Ectodermal cell (in vitro differentiated cells): ENCODE results near the gene L1CAM.
A peak's percentile ranks its signal among the peaks of the same experiment; 100 is the strongest.

Source experiments
- H3K27ac ChIP-seq: 2 replicates; pipeline ENCODE4 v1.7.0; 2013; ENCODE audit warnings: mild to moderate bottlenecking, low read depth, low read length; ENCODE audit not compliant: insufficient read depth, poor library complexity, severe bottlenecking
- H3K27me3 ChIP-seq: 2 replicates; pipeline ENCODE4 v1.7.0; 2013; ENCODE audit warnings: mild to moderate bottlenecking, low read length; ENCODE audit not compliant: insufficient read depth, control insufficient read depth, poor library complexity, severe bottlenecking
- H3K36me3 ChIP-seq: one replicate; pipeline ENCODE4 v1.7.0; 2013; ENCODE audit warnings: low read length; ENCODE audit not compliant: control insufficient read depth, insufficient read depth
- H3K4me1 ChIP-seq: one replicate; pipeline ENCODE4 v1.7.0; 2013; ENCODE audit warnings: low read length; ENCODE audit not compliant: control insufficient read depth, insufficient read depth
- H3K4me3 ChIP-seq: 2 replicates; pipeline ENCODE4 v1.7.0; 2013; ENCODE audit warnings: low read depth, low read length, control low read depth; ENCODE audit not compliant: insufficient read depth
- H3K9me3 ChIP-seq: 2 replicates; pipeline ENCODE4 v1.7.0; 2013; ENCODE audit warnings: mild to moderate bottlenecking, low read length, moderate library complexity; ENCODE audit not compliant: control insufficient read depth
- WGBS, 2 experiments: methylation state at CpG; one replicate each; pipeline ENCODE4 v1.1.7; 2013; ENCODE audit warnings: missing lambda C conversion rate in 2 of 2; 5-methylcytosine and 5-hydroxymethylcytosine counted together

The L1CAM gene

GRCh38 chrX:153903238-153903980 lies 17.4 kb upstream of the L1CAM start:
- Histone ChIP-seq H3K4me1 (no peaks in the 10 kb centered on the region), H3K36me3 (no peaks in the 10 kb centered on the region), H3K27me3 (no peaks in the 10 kb centered on the region), H3K4me3 (no peak overlapping the region), H3K9me3 (no peaks in the 10 kb centered on the region), H3K27ac (no peak overlapping the region)
- 83 to 86% methylated on average over 18 of the region's 18 CpGs for WGBS, 2 experiments

GRCh38 chrX:153902385-153902784 lies 16.4 kb upstream of the L1CAM start:
- Histone ChIP-seq H3K9me3 (no peaks in the 10 kb centered on the region), H3K27me3 (no peaks in the 10 kb centered on the region), H3K36me3 (no peaks in the 10 kb centered on the region), H3K4me1 (no peaks in the 10 kb centered on the region), H3K27ac (no peak overlapping the region), H3K4me3 (no peak overlapping the region)
- WGBS, 2 experiments, result 87 to 89% methylated on average over 10 of the region's 10 CpGs

GRCh38 chrX:153901753-153902140 lies 15.8 kb upstream of the L1CAM start:
- no peaks in the 10 kb centered on the region for H3K4me1 ChIP-seq
- H3K27ac ChIP-seq, result no peak overlapping the region
- H3K36me3 ChIP-seq, result no peaks in the 10 kb centered on the region
- no peaks in the 10 kb centered on the region for H3K9me3 ChIP-seq
- no peak overlapping the region for H3K4me3 ChIP-seq
- H3K27me3 ChIP-seq, result no peaks in the 10 kb centered on the region
- 72 to 75% methylated on average over 8 of the region's 8 CpGs for WGBS, 2 experiments

- 62 to 64% methylated on average over 26 of the region's 26 CpGs for WGBS, 2 experiments
- H3K27me3 ChIP-seq, result no peaks in the 10 kb centered on the region
- H3K4me1 ChIP-seq, result no peaks in the 10 kb centered on the region
- H3K36me3 ChIP-seq, result no peaks in the 10 kb centered on the region
- no peak overlapping the region for H3K27ac ChIP-seq
- no peaks in the 10 kb centered on the region for H3K9me3 ChIP-seq
- H3K4me3 ChIP-seq, result no peak overlapping the region
These were observed 15.1 kb upstream of the L1CAM start for GRCh38 chrX:153900831-153901752.

- no peaks in the 10 kb centered on the region for H3K36me3 ChIP-seq
- H3K4me3 ChIP-seq, result no peak overlapping the region
- H3K4me1 ChIP-seq, result no peaks in the 10 kb centered on the region
- no peaks in the 10 kb centered on the region for H3K27me3 ChIP-seq
- H3K27ac ChIP-seq, result no peak overlapping the region
- no peaks in the 10 kb centered on the region for H3K9me3 ChIP-seq
These were observed 11.9 kb upstream of the L1CAM start for GRCh38 chrX:153897899-153898298.

GRCh38 chrX:153889123-153889522 lies 3.1 kb upstream of the L1CAM start:
- WGBS, 2 experiments, result 95 to 99% methylated on average over 4 to 5 of the region's 6 CpGs
- H3K36me3 ChIP-seq, result no peaks in the 10 kb centered on the region
- peaks cover 5% of the 10 kb centered on the region for H3K4me1 ChIP-seq
- no peaks in the 10 kb centered on the region for H3K9me3 ChIP-seq
- no peak overlapping the region for H3K27ac ChIP-seq
- H3K27me3 ChIP-seq, result peaks cover 27% of the 10 kb centered on the region
- no peak overlapping the region for H3K4me3 ChIP-seq

GRCh38 chrX:153888344-153888743 lies 2.4 kb upstream of the L1CAM start:
- no peaks in the 10 kb centered on the region for H3K36me3 ChIP-seq
- no peak overlapping the region for H3K4me3 ChIP-seq
- peaks cover 13% of the 10 kb centered on the region for H3K4me1 ChIP-seq
- no peak overlapping the region for H3K27ac ChIP-seq
- H3K27me3 ChIP-seq, result peaks cover 27% of the 10 kb centered on the region
- WGBS, 2 experiments, result 85 to 89% methylated on average over 5 to 6 of the region's 6 CpGs
- H3K9me3 ChIP-seq, result no peaks in the 10 kb centered on the region

- H3K4me3 ChIP-seq, result no peak overlapping the region
- peaks cover 27% of the 10 kb centered on the region for H3K27me3 ChIP-seq
- H3K4me1 ChIP-seq, result peaks cover 15% of the 10 kb centered on the region
- 75 to 91% methylated on average over 5 to 8 of the region's 8 CpGs for WGBS, 2 experiments
- no peaks in the 10 kb centered on the region for H3K9me3 ChIP-seq
- H3K36me3 ChIP-seq, result no peaks in the 10 kb centered on the region
- no peak overlapping the region for H3K27ac ChIP-seq
These were observed 1.4 kb upstream of the L1CAM start for GRCh38 chrX:153887385-153887784.

- Histone ChIP-seq H3K4me3 (no peak overlapping the region), H3K27ac (no peak overlapping the region), H3K36me3 (no peaks in the 10 kb centered on the region), H3K27me3 (peaks cover 27% of the 10 kb centered on the region), H3K4me1 (peaks cover 20% of the 10 kb centered on the region), H3K9me3 (no peaks in the 10 kb centered on the region)
- WGBS, 2 experiments, result 17 to 22% methylated on average over 13 of the region's 13 CpGs
These were observed 942 bp upstream of the L1CAM start for GRCh38 chrX:153886915-153887314.

- Histone ChIP-seq H3K36me3 (no peaks in the 10 kb centered on the region), H3K27ac (no peak overlapping the region), H3K4me1 (peaks cover 36% of the 10 kb centered on the region), H3K9me3 (no peaks in the 10 kb centered on the region), H3K4me3 (peak overlapping the region; percentile 43), H3K27me3 (peaks cover 27% of the 10 kb centered on the region)
- 5 to 6% methylated on average over 32 of the region's 32 CpGs for WGBS, 2 experiments
These were observed 675 bp downstream of the L1CAM start for GRCh38 chrX:153885208-153885787.
